Suprapubic skin (tissue), 4 donors: ENCODE data around the gene PIK3R4. TPM values are rescaled to one million over a fixed set of nuclear protein-coding genes. Genes with fewer than 3 reads are reported as not detected.

Source experiments
- DNase-seq, 2 donors: peaks; one replicate each; pipeline ENCODE4 v3.0.0-alpha.2; 2019; ENCODE audit warnings: low spot score in 2 of 2
- H3K27ac ChIP-seq: fragments of 200-600 bp; sonication (generic); one replicate; pipeline ENCODE4 v1.5.1; 2019
- H3K27me3 ChIP-seq: fragments of 200-600 bp; sonication (generic); one replicate; pipeline ENCODE4 v1.5.1; 2019
- H3K36me3 ChIP-seq: fragments of 200-600 bp; sonication (generic); one replicate; pipeline ENCODE4 v1.5.1; 2019
- H3K4me1 ChIP-seq: fragments of 200-600 bp; sonication (generic); one replicate; pipeline ENCODE4 v1.5.1; 2019
- H3K4me3 ChIP-seq: fragments of 200-600 bp; sonication (generic); one replicate; pipeline ENCODE4 v1.5.1; 2019; ENCODE audit warnings: mild to moderate bottlenecking
- H3K9me3 ChIP-seq: fragments of 200-600 bp; sonication (generic); one replicate; pipeline ENCODE4 v1.5.1; 2019
- EP300 ChIP-seq: sonication (generic); formaldehyde crosslinking; IDR thresholded peaks from one replicate; pipeline ENCODE4 v1.6.1; 2017; ENCODE audit warnings: antibody characterized with exemption
- POLR2A ChIP-seq, 2 donors: fragments of 450-650 bp; IDR thresholded peaks; one replicate each; pipeline ENCODE4 v1.6.1; 2017; ENCODE audit warnings: antibody characterized with exemption in 2 of 2, mild to moderate bottlenecking in 2 of 2, moderate library complexity in 2 of 2
- POLR2AphosphoS5 ChIP-seq, 3 donors: sonication (generic); formaldehyde crosslinking; IDR thresholded peaks; one replicate each; pipeline ENCODE4 v1.6.1; 2017; ENCODE audit warnings: antibody characterized with exemption in 3 of 3
- WGBS: methylation state at CpG from one replicate; pipeline ENCODE4 v1.1.5; 2018; 5-methylcytosine and 5-hydroxymethylcytosine counted together
- total RNA-seq, 4 donors: library from RNA; depleted of rRNA; stranded (reverse); fragments of >200 nt; gene quantifications; one replicate each; pipeline ENCODE4 v1.1.0, GENCODE V29; 2016
- TF ChIP-seq, protein P1 (sequence below), 2 donors: fragments of 200-600 bp in 1 of 2; fragments of 450-650 bp in 1 of 2; sonication (generic) in 1 of 2; IDR thresholded peaks; one replicate each; pipeline ENCODE4 v1.5.1; 2016 to 2019; ENCODE audit warnings: antibody characterized with exemption in 2 of 2, mild to moderate bottlenecking in 1 of 2, moderate library complexity in 1 of 2

Gene PIK3R4
- total RNA-seq, 4 donors from 2014 or later: 35.6 to 48.5 (median 39.3) TPM

DNA sequence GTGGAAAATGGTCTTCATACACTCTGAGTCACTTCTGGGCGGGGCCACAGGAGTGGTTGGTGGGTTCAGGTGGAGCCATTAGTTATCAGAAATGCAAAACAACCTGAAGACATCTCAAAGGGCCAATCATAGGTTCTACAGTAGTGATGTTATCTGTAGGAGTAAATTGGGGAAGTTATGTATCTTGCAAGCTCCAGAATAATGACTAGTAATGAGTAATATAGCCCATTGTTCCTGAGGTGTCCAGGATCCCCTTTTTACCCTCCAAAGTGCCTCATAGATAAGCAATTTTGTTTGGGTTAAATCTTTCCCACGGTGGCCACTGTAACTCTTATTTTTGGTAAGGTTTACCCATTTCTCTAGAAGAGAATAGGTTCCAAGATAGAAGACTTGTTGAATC, 91.7 kb downstream of the PIK3R4 start:
- H3K27ac ChIP-seq: no peak overlapping the region
- WGBS: 93% methylated on average over 2 of the region's 2 CpGs
- H3K4me1 ChIP-seq: no peaks in the 10 kb centered on the region
- no peak overlapping the region for H3K4me3 ChIP-seq
- H3K36me3 ChIP-seq: no peaks in the 10 kb centered on the region
- H3K9me3 ChIP-seq: no peaks in the 10 kb centered on the region
- TF ChIP-seq, protein P1, sequence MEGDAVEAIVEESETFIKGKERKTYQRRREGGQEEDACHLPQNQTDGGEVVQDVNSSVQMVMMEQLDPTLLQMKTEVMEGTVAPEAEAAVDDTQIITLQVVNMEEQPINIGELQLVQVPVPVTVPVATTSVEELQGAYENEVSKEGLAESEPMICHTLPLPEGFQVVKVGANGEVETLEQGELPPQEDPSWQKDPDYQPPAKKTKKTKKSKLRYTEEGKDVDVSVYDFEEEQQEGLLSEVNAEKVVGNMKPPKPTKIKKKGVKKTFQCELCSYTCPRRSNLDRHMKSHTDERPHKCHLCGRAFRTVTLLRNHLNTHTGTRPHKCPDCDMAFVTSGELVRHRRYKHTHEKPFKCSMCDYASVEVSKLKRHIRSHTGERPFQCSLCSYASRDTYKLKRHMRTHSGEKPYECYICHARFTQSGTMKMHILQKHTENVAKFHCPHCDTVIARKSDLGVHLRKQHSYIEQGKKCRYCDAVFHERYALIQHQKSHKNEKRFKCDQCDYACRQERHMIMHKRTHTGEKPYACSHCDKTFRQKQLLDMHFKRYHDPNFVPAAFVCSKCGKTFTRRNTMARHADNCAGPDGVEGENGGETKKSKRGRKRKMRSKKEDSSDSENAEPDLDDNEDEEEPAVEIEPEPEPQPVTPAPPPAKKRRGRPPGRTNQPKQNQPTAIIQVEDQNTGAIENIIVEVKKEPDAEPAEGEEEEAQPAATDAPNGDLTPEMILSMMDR (IDR thresholded peaks at IDR 0.05): no peak
- no peak for TF ChIP-seq POLR2A (IDR thresholded peaks at IDR 0.05)
- TF ChIP-seq EP300: no peak
- no peak for TF ChIP-seq POLR2AphosphoS5 (IDR thresholded peaks at IDR 0.05)
- no peak for DNase-seq
- H3K27me3 ChIP-seq: no peaks in the 10 kb centered on the region

DNA sequence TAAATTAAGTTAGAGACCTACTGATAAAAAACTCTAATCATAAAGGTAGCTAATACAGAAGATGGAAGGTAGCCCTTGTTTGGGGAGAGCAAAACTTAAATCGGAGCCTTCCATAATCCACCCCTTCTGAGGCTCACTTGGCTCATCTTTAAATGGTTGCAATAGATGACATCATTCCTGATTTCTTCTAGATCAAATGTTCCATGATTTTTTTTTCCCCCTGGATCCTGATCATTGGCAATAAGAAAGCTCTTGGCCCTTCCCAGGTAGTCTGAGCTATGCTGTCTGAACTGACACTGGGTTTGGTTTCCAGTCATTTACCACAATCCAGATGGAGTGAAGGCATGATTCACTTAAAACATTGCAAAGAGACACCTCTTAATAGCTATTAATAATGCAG, 92.5 kb downstream of the PIK3R4 start:
- Histone ChIP-seq H3K27me3 (no peaks in the 10 kb centered on the region), H3K27ac (no peak overlapping the region), H3K4me3 (no peak overlapping the region), H3K4me1 (no peaks in the 10 kb centered on the region), H3K9me3 (no peaks in the 10 kb centered on the region), H3K36me3 (no peaks in the 10 kb centered on the region)
- TF ChIP-seq POLR2AphosphoS5 (IDR thresholded peaks at IDR 0.05) (no peak), POLR2A (IDR thresholded peaks at IDR 0.05) (no peak), EP300 (no peak)
- TF ChIP-seq, protein P1 (IDR thresholded peaks at IDR 0.05): no peak
- WGBS: 90% methylated on average over 1 of the region's 1 CpG
- no peak for DNase-seq

DNA sequence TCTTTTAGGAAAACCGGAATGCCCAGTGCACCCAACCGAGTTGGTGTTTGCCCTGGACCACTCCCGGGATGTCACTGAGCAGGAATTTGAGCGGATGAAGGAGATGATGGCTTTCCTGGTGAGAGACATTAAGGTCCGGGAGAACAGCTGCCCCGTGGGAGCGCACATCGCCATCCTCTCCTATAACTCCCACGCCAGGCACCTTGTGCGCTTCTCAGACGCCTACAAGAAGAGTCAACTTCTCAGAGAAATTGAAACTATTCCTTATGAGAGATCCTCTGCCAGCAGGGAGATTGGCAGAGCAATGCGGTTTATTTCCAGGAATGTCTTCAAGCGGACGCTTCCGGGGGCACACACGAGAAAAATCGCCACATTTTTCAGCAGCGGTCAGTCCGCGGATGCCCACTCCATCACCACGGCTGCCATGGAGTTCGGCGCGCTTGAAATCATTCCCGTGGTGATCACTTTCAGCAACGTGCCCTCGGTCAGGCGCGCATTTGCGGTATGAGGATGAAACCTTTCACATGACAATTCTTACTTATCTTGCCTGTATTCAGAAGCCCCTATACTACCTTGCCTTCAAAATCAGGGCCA, 97.5 kb downstream of the PIK3R4 start:
- Histone ChIP-seq H3K4me1 (peaks cover 10% of the 10 kb centered on the region), H3K4me3 (no peak overlapping the region), H3K27me3 (no peaks in the 10 kb centered on the region), H3K36me3 (no peaks in the 10 kb centered on the region), H3K9me3 (no peaks in the 10 kb centered on the region), H3K27ac (no peak overlapping the region)
- WGBS: 89% methylated on average over 30 of the region's 30 CpGs
- DNase-seq: no peak
- TF ChIP-seq POLR2A (IDR thresholded peaks at IDR 0.05): no peak
- TF ChIP-seq, protein P1 (IDR thresholded peaks at IDR 0.05): no peak
- TF ChIP-seq EP300: no peak
- TF ChIP-seq POLR2AphosphoS5 (IDR thresholded peaks at IDR 0.05): no peak

DNA sequence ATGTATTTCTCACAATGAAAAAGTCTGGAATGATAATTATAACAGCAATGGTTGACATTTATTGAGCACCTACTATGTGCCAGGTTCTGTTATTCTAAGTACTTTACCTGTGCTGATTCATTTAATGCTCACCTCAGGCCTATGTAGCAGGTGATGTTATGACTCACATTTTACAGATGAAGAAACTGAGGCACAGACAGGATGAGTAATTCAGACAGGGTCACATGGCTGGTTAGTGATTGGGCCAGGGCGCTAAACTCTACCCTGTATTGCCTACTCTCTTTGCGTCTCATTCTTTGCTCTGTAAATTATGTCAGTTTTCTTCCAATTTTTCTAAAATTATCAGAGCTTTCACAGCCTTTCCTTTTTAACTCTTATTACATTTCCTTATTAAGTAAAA, 98.3 kb downstream of the PIK3R4 start:
- peaks cover 10% of the 10 kb centered on the region for H3K4me1 ChIP-seq
- WGBS: 90% methylated on average over 2 of the region's 2 CpGs

DNA sequence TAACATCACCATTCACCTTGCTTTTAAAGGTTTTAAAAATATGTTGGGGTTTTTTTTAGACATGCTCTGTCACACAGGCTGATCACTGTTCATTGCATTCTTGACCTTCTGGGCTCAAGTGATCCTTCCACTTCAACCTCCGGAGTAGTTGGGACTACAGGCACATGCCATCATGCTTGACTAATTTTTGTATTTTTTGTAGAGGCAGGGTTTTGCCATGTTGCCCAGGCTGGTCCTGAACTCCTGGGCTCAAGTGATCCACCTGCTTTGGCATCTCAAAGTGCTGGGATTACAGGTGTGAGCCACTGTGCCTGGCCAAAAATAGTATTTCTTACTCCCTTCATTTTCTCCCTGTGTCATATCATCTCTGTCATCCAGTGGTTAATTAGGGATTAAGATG, 101.4 kb downstream of the PIK3R4 start:
- H3K27ac ChIP-seq: no peak overlapping the region
- peaks cover 10% of the 10 kb centered on the region for H3K4me1 ChIP-seq
- H3K36me3 ChIP-seq: no peaks in the 10 kb centered on the region
- no peaks in the 10 kb centered on the region for H3K9me3 ChIP-seq
- WGBS: 21% methylated on average over 1 of the region's 1 CpG
- DNase-seq: no peak
- H3K4me3 ChIP-seq: no peak overlapping the region
- TF ChIP-seq POLR2A (IDR thresholded peaks at IDR 0.05) (no peak), POLR2AphosphoS5 (IDR thresholded peaks at IDR 0.05) (no peak), EP300 (no peak)
- TF ChIP-seq, protein P1 (IDR thresholded peaks at IDR 0.05): no peak
- no peaks in the 10 kb centered on the region for H3K27me3 ChIP-seq

More for the DNA sequence above, 98.3 kb downstream of the PIK3R4 start:
- no peak overlapping the region for H3K4me3 ChIP-seq
- H3K27me3 ChIP-seq: no peaks in the 10 kb centered on the region
- no peak for TF ChIP-seq EP300
- TF ChIP-seq POLR2A (IDR thresholded peaks at IDR 0.05): no peak
- no peak for TF ChIP-seq POLR2AphosphoS5 (IDR thresholded peaks at IDR 0.05)
- TF ChIP-seq, protein P1 (IDR thresholded peaks at IDR 0.05): no peak
- no peaks in the 10 kb centered on the region for H3K9me3 ChIP-seq
- DNase-seq: no peak
- no peak overlapping the region for H3K27ac ChIP-seq
- H3K36me3 ChIP-seq: no peaks in the 10 kb centered on the region
